ENCODE measurements around the gene CEP295NL.

- TF ChIP-seq CTCF (IDR thresholded peaks at IDR 0.05; ENCODE audit: low read length) (no peak), EZH2 (IDR thresholded peaks at IDR 0.05; ENCODE audit: borderline replicate concordance, low read length) (no peak)
Measured at GRCh38 chr17:78905541-78905940, 2.5 kb upstream of the CEP295NL start.
